NT2/D1 (cell line): ENCODE results near the gene ORC6.
"Not testable (repeated sequence)": the region's sequence is repeated elsewhere in the genome, so short reads cannot be mapped to it uniquely, and the experiment has no call there.

ENCODE experiments used
- SUZ12 ChIP-seq: IDR thresholded peaks from 2 replicates; pipeline ENCODE4 v1.6.1; 2011; ENCODE audit not compliant: insufficient read length, insufficient read depth; ENCODE audit errors: extremely low read depth
- YY1 ChIP-seq: IDR thresholded peaks from 2 replicates; pipeline ENCODE4 v1.6.1; 2011; ENCODE audit not compliant: insufficient read length, insufficient read depth
- ZNF274 ChIP-seq: IDR thresholded peaks from 2 replicates; pipeline ENCODE4 v1.6.1; 2011; ENCODE audit warnings: mild to moderate bottlenecking, low read depth, low read length

DNA sequence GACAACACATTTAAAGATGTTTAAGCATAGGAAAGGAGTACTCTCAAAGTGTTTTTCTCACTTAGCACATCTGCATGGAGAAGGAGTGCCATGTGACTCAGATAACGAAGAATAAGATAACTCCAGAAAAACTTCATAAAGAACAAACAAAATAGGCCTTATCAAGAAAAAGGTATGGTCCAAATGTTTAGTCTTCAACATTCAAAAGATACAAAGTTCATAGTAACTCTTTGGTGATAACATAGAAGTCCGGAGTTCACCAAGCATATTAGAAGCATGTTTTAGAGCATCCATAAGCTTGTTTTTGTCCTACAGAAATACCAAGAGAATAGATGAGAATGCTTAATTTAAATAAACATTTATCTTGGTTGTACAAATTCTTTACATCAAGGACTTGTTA, 7.6 kb upstream of the ORC6 start:
- not testable (repeated sequence) for TF ChIP-seq ZNF274, YY1, SUZ12
